ENCODE data around the gene ADI1.
"Not testable (repeated sequence)": the region's sequence is repeated elsewhere in the genome, so short reads cannot be mapped to it uniquely, and the experiment has no call there.

DNA sequence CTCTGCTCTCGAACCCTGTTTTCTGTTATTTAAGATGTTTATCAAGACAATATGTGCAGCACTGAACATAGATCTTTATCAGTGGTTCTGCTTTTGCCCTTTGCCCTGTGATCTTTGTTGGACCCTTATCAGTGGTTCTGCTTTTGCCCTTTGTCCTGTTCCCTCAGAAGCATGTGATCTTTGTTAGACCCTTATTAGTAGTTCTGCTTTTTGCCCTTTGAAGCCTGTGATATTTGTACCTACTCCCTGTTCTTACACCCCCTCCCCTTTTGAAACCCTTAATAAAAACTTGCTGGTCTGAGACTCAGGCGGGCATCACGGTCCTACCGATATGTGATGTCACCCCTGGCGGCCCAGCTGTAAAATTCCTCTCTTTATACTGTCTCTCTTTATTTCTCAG, 3.9 kb downstream of the ADI1 start:
- TF ChIP-seq, protein P1, sequence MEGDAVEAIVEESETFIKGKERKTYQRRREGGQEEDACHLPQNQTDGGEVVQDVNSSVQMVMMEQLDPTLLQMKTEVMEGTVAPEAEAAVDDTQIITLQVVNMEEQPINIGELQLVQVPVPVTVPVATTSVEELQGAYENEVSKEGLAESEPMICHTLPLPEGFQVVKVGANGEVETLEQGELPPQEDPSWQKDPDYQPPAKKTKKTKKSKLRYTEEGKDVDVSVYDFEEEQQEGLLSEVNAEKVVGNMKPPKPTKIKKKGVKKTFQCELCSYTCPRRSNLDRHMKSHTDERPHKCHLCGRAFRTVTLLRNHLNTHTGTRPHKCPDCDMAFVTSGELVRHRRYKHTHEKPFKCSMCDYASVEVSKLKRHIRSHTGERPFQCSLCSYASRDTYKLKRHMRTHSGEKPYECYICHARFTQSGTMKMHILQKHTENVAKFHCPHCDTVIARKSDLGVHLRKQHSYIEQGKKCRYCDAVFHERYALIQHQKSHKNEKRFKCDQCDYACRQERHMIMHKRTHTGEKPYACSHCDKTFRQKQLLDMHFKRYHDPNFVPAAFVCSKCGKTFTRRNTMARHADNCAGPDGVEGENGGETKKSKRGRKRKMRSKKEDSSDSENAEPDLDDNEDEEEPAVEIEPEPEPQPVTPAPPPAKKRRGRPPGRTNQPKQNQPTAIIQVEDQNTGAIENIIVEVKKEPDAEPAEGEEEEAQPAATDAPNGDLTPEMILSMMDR (conservative IDR thresholded peaks at IDR 0.05; ENCODE audit: low read depth, low read length): not testable (repeated sequence)
- TF ChIP-seq MAZ (IDR thresholded peaks at IDR 0.05; ENCODE audit: borderline replicate concordance, low read depth, low read length); POLR2A (IDR thresholded peaks at IDR 0.05; ENCODE audit: low read depth, low read length); RCOR1 (IDR thresholded peaks at IDR 0.05; ENCODE audit: insufficient replicate concordance, low read length); RAD21 (IDR thresholded peaks at IDR 0.05; ENCODE audit: low read length); CEBPB (IDR thresholded peaks at IDR 0.05; ENCODE audit: low read depth, low read length); MAFK (IDR thresholded peaks at IDR 0.05; ENCODE audit: low read depth, low read length); RFX5 (IDR thresholded peaks at IDR 0.05; ENCODE audit: low read depth, low read length); CHD1 (IDR thresholded peaks at IDR 0.05; ENCODE audit: low read depth, low read length); BHLHE40 (IDR thresholded peaks at IDR 0.05; ENCODE audit: low read depth, low read length): not testable (repeated sequence)
- TF ChIP-seq, protein P2, sequence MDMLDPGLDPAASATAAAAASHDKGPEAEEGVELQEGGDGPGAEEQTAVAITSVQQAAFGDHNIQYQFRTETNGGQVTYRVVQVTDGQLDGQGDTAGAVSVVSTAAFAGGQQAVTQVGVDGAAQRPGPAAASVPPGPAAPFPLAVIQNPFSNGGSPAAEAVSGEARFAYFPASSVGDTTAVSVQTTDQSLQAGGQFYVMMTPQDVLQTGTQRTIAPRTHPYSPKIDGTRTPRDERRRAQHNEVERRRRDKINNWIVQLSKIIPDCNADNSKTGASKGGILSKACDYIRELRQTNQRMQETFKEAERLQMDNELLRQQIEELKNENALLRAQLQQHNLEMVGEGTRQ (IDR thresholded peaks at IDR 0.05; ENCODE audit: low read depth, low read length): not testable (repeated sequence)

Measured in IMR-90 (cell line).